Measurements from ENCODE around the gene NARS2.
"Not testable (repeated sequence)": the region's sequence is repeated elsewhere in the genome, so short reads cannot be mapped to it uniquely, and the experiment has no call there.

Gene NARS2

DNA sequence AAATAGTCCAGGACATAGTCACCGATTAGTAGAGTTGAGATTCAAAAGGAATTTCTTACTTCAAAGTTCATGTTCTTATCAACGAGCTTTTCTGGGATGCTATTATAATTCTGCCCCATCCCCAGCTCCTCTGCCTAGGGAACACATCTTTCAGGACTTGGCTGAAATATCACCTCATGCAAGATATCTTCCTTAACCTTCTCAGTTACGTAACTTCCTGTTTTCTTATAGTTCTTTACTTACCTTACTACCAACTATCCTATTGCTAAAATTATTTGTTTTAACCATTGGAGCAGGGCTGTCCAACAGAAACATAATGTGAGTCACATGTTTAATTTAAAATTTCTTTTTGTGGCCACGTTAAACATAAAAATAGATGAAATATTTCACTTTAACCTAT lies 2.3 kb downstream of the NARS2 start:
- ATAC-seq (ENCODE audit: low read depth) (no peak), DNase-seq (ENCODE audit: low spot score) (no peak)
- no peak overlapping the region for H3K4me3 ChIP-seq (ENCODE audit: severe bottlenecking)
- peaks cover 18% of the 10 kb centered on the region for H3K4me1 ChIP-seq (ENCODE audit: insufficient read depth, poor library complexity, severe bottlenecking)
- TF ChIP-seq, protein P1, sequence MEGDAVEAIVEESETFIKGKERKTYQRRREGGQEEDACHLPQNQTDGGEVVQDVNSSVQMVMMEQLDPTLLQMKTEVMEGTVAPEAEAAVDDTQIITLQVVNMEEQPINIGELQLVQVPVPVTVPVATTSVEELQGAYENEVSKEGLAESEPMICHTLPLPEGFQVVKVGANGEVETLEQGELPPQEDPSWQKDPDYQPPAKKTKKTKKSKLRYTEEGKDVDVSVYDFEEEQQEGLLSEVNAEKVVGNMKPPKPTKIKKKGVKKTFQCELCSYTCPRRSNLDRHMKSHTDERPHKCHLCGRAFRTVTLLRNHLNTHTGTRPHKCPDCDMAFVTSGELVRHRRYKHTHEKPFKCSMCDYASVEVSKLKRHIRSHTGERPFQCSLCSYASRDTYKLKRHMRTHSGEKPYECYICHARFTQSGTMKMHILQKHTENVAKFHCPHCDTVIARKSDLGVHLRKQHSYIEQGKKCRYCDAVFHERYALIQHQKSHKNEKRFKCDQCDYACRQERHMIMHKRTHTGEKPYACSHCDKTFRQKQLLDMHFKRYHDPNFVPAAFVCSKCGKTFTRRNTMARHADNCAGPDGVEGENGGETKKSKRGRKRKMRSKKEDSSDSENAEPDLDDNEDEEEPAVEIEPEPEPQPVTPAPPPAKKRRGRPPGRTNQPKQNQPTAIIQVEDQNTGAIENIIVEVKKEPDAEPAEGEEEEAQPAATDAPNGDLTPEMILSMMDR (IDR thresholded peaks at IDR 0.05; ENCODE audit: poor library complexity, severe bottlenecking): no peak
- H3K27ac ChIP-seq (ENCODE audit: poor library complexity, severe bottlenecking): no peak overlapping the region
- no peaks in the 10 kb centered on the region for H3K9me3 ChIP-seq (ENCODE audit: severe bottlenecking)
- peaks cover 44% of the 10 kb centered on the region for H3K36me3 ChIP-seq (ENCODE audit: low read depth)
- H3K27me3 ChIP-seq (ENCODE audit: insufficient read depth, poor library complexity, severe bottlenecking): no peaks in the 10 kb centered on the region

DNA sequence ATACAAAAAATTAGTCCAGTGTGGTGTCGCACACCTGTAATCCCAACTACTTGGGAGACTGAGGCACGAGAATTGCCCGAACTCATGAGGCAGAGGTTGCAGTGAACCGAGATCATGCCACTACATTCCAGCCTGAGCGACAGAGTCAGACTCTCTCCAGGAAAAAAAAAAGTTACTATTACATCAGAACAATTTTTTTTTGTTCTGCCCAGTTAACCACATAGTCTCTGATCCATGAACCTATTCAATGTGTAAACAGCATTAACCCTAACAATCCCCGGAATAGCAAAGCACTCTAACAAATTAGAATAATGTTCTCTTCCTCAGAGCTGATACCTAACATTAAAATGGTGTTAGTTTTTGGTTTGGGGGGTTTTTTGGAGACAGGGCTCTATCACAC lies 4.6 kb downstream of the NARS2 start:
- Histone ChIP-seq H3K27me3 (ENCODE audit: insufficient read depth, poor library complexity, severe bottlenecking) (no peaks in the 10 kb centered on the region), H3K4me3 (ENCODE audit: severe bottlenecking) (no peak overlapping the region), H3K36me3 (ENCODE audit: low read depth) (peaks cover 67% of the 10 kb centered on the region), H3K9me3 (ENCODE audit: severe bottlenecking) (no peaks in the 10 kb centered on the region), H3K27ac (ENCODE audit: poor library complexity, severe bottlenecking) (no peak overlapping the region), H3K4me1 (ENCODE audit: insufficient read depth, poor library complexity, severe bottlenecking) (peaks cover 22% of the 10 kb centered on the region)
- TF ChIP-seq, protein P1 (IDR thresholded peaks at IDR 0.05; ENCODE audit: poor library complexity, severe bottlenecking): no peak
- ATAC-seq (ENCODE audit: low read depth): no peak
- no peak for DNase-seq (ENCODE audit: low spot score)

DNA sequence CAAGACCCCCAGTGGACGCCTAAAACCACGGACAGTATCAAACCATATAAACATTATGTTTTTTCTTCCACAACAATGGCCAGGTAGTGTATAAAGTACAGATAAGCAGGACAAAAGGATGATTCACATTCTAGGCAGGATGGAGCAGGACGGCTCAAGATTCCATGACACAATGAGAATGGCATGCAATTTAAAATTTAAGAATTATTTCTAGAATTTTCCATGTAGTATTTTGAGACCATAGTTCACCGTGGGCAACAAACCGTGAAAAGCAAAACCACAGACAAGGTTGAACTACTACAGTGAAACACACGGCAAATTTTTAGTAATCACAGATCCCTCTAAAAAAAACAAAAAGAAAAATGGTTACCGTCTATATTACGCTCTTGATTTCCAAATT lies 7.5 kb downstream of the NARS2 start:
- Histone ChIP-seq H3K9me3 (ENCODE audit: severe bottlenecking) (no peaks in the 10 kb centered on the region), H3K36me3 (ENCODE audit: low read depth) (peaks cover 73% of the 10 kb centered on the region), H3K27ac (ENCODE audit: poor library complexity, severe bottlenecking) (peak overlapping the region; percentile 45), H3K4me1 (ENCODE audit: insufficient read depth, poor library complexity, severe bottlenecking) (peaks cover 22% of the 10 kb centered on the region), H3K4me3 (ENCODE audit: severe bottlenecking) (no peak overlapping the region), H3K27me3 (ENCODE audit: insufficient read depth, poor library complexity, severe bottlenecking) (no peaks in the 10 kb centered on the region)
- ATAC-seq (ENCODE audit: low read depth) (peak; percentile 91), DNase-seq (ENCODE audit: low spot score) (no peak)
- TF ChIP-seq, protein P1 (IDR thresholded peaks at IDR 0.05; ENCODE audit: poor library complexity, severe bottlenecking): no peak

DNA sequence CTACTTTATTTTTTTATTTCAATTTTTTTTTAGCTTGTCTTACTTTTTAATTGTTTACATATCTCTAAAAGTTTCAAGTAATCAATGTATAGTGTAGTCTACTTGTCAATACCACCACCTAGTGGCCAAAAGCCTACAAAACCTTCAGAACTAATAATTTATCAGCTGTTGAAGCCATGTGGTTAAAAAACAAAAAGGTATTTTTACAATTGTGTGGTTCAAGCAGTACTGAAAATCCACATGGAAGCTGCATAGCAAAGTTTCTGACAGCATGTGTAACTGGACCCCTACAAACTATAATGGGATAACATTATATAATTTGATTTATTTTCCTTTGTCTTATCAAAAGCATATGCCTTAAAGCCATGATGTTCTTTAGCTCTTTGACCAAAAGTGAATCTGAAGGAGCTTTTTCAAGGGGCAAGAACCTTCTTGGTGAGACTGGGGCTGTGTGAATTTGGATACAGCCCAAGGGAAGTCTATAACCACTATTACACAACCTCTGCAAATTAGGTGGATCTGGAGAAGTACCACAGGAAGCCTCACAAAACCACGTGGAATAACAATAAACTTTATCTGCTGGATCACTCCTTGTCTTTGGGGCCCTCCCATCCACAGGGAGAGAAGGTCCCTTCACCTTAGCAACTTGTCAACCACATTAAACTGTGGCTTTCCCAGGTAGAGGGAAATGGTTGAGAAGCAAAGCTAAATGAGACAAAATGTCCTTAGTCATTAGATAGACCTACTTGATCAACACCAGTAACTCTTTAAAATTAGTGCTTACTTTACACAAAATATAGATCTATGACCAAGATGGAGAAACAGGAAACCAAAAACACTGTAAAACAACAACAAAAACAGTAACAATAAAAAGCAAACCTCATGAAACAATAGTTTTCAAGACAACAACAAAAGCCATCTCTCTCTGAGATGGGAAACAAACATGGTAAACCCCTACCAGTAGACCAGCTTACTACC lies 9.9 kb downstream of the NARS2 start:
- peaks cover 39% of the 10 kb centered on the region for H3K4me1 ChIP-seq (ENCODE audit: insufficient read depth, poor library complexity, severe bottlenecking)
- TF ChIP-seq, protein P1 (IDR thresholded peaks at IDR 0.05; ENCODE audit: poor library complexity, severe bottlenecking): peak; percentile 88
- H3K27me3 ChIP-seq (ENCODE audit: insufficient read depth, poor library complexity, severe bottlenecking): no peaks in the 10 kb centered on the region
- DNase-seq (ENCODE audit: low spot score): no peak
- H3K9me3 ChIP-seq (ENCODE audit: severe bottlenecking): no peaks in the 10 kb centered on the region
- no peak overlapping the region for H3K27ac ChIP-seq (ENCODE audit: poor library complexity, severe bottlenecking)
- ATAC-seq (ENCODE audit: low read depth): peak; percentile 35; the same call in 1 of the 3 replicates
- H3K36me3 ChIP-seq (ENCODE audit: low read depth): peaks cover 56% of the 10 kb centered on the region
- H3K4me3 ChIP-seq (ENCODE audit: severe bottlenecking): no peak overlapping the region

DNA sequence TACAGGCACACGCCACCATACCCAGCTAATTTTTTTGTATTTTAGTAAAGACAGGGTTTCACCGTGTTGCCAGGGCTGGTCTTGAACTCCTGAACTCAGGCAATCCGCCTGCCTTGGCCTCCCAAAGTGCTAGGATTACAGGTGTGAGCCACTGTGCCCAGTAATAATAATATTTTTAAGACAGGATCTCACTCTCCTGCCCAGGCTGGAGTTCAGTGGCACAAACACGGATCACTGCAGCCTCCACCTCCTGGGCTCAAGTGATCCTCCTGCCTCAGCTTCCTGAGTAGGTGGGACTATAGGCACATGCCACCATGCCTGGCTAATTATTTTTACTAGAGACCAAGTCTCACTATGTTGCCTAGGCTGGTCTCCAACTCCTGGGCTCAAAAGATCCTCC lies 10.6 kb downstream of the NARS2 start:
- H3K4me3 ChIP-seq (ENCODE audit: severe bottlenecking); DNase-seq (ENCODE audit: low spot score); ATAC-seq (ENCODE audit: low read depth); H3K27me3 ChIP-seq (ENCODE audit: insufficient read depth, poor library complexity, severe bottlenecking); H3K9me3 ChIP-seq (ENCODE audit: severe bottlenecking); H3K27ac ChIP-seq (ENCODE audit: poor library complexity, severe bottlenecking): not testable (repeated sequence)
- Histone ChIP-seq H3K4me1 (ENCODE audit: insufficient read depth, poor library complexity, severe bottlenecking) (peaks cover 39% of the 10 kb centered on the region), H3K36me3 (ENCODE audit: low read depth) (peaks cover 48% of the 10 kb centered on the region)

DNA sequence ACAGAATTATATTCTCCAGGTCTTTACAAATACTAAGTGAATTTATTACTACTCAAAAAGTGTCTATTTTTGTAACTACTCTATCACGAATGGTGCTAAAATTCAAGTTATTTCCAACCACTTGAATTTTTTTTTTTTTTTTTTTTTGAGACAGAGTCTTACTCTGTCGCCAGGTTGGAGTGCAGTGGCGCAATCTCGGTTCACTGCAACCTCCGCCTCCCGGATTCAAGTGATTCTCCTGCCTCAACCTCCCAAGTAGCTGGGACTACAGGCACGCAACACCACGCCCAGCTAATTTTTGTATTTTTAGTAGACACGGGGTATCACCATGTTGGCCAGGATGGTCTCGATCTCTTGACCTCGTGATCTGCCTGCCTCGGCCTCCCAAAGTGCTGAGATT lies 11.6 kb downstream of the NARS2 start:
- not testable (repeated sequence) for DNase-seq (ENCODE audit: low spot score); H3K9me3 ChIP-seq (ENCODE audit: severe bottlenecking); H3K27me3 ChIP-seq (ENCODE audit: insufficient read depth, poor library complexity, severe bottlenecking); H3K4me3 ChIP-seq (ENCODE audit: severe bottlenecking); ATAC-seq (ENCODE audit: low read depth)
- H3K27ac ChIP-seq (ENCODE audit: poor library complexity, severe bottlenecking): peak overlapping the region; percentile 80
- H3K4me1 ChIP-seq (ENCODE audit: insufficient read depth, poor library complexity, severe bottlenecking): peaks cover 39% of the 10 kb centered on the region
- peaks cover 43% of the 10 kb centered on the region for H3K36me3 ChIP-seq (ENCODE audit: low read depth)

All from RWPE2 (cell line).